Measurements from ENCODE around the gene AKIRIN2.

Gene AKIRIN2

DNA sequence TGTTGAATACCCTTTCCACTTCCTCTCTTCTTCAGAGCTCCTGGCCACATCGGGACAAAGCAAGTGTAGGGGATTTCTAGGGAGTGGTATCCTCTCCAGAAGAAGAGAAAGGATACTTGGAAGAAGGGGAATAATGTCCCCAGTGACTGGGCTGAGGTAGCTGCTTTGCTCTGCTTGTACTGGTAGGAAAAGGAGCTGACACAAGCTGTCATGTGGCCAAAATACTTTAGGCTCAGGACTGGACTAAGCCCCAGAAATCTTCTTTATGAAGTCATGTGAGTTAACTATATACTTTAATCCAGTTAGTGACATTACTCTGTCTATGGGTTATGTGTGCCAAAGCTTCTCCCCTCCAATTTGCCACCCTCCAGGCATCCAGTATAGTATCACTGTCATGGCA is 40.5 kb downstream of the AKIRIN2 start:
- no peak overlapping the region for H3K4me3 ChIP-seq (ENCODE audit: low read length)
- H3K9me3 ChIP-seq (ENCODE audit: insufficient read depth, low read depth, low read length): no peaks in the 10 kb centered on the region
- H3K9ac ChIP-seq (ENCODE audit: low read depth, low read length): no peak overlapping the region
- no peaks in the 10 kb centered on the region for H3K27me3 ChIP-seq (ENCODE audit: insufficient read depth, low read length)
- no peaks in the 10 kb centered on the region for H3K4me1 ChIP-seq (ENCODE audit: insufficient read depth, low read length)
- H3K36me3 ChIP-seq (ENCODE audit: insufficient read depth, low read depth, low read length): peaks cover 81% of the 10 kb centered on the region
- no peak overlapping the region for H3K27ac ChIP-seq (ENCODE audit: low read length)

DNA sequence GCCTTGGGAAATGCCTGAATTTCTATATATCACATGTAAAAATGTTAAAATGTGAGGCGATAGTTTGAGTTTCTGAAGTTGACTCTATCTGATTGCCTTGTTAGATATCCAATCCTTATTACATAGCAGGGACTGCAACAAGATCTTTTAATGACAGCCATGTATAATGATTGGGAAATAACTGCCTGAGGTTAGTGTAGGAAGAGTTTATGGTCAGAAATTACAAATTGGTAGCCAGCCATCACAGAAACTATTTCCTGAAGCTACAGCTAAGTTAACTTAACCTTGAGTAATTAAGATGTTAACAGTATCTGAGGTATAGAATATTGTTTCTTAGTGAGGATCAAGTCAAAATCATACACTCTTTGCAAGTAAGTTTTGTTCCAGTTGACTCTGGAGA is 41.0 kb downstream of the AKIRIN2 start:
- Histone ChIP-seq H3K27me3 (ENCODE audit: insufficient read depth, low read length) (no peaks in the 10 kb centered on the region), H3K36me3 (ENCODE audit: insufficient read depth, low read depth, low read length) (peaks cover 81% of the 10 kb centered on the region), H3K9me3 (ENCODE audit: insufficient read depth, low read depth, low read length) (no peaks in the 10 kb centered on the region), H3K9ac (ENCODE audit: low read depth, low read length) (no peak overlapping the region), H3K4me1 (ENCODE audit: insufficient read depth, low read length) (no peaks in the 10 kb centered on the region), H3K4me3 (ENCODE audit: low read length) (no peak overlapping the region), H3K27ac (ENCODE audit: low read length) (no peak overlapping the region)

DNA sequence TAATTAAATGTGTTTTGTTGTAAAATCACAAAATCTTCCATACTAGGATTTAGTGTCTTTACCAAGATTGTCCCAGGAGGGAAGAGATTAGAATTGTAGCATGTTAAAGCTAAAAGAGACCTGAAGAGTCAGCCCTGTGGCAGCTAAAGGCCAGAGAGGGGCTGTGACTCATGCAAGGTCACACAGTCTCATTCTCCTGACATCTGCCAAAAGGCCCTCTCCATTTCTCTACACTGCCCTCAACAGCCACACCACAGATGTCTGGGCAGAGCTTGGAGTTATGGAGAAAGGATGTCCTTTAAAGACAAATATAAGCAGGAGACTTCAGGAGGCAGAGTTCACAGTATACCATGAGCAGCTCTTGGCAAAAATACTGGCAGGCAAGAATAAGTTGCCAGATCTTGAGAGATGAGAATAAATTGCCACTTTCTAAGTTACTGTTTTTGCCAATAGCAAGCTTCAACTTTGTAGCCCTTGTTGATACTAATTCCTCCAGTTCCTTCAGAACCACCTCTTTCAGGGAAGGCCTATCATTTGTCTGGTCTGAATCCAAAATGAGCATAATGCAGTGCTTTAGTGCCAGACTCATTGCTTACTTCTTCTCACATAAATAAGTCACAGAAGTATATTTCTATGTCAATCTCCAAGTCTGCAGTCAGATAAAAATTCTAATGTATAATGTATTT is 41.7 kb downstream of the AKIRIN2 start:
- Histone ChIP-seq H3K4me3 (ENCODE audit: low read length) (no peak overlapping the region), H3K27me3 (ENCODE audit: insufficient read depth, low read length) (no peaks in the 10 kb centered on the region), H3K9ac (ENCODE audit: low read depth, low read length) (no peak overlapping the region), H3K9me3 (ENCODE audit: insufficient read depth, low read depth, low read length) (no peaks in the 10 kb centered on the region), H3K36me3 (ENCODE audit: insufficient read depth, low read depth, low read length) (peaks cover 80% of the 10 kb centered on the region), H3K4me1 (ENCODE audit: insufficient read depth, low read length) (no peaks in the 10 kb centered on the region), H3K27ac (ENCODE audit: low read length) (no peak overlapping the region)

DNA sequence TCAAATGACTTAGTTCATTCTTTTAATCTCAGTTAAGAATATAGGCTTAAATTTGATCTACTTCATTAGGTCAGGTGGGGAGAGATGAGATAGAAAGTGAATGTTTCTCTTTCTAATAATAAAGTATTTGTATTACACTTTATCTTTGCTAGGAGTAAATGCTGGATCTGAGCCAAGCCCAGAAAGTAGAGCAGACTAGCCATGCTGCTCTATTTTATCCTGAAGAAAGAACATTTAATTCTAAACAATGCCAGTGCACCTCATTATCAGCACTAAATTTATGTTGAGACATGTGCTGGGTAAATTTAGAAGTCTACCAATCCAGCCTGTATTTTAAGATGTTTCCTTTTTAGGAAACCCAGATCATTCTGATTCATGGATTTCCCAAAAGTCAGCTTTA is 43.5 kb downstream of the AKIRIN2 start:
- Histone ChIP-seq H3K27ac (ENCODE audit: low read length) (no peak overlapping the region), H3K9ac (ENCODE audit: low read depth, low read length) (no peak overlapping the region), H3K36me3 (ENCODE audit: insufficient read depth, low read depth, low read length) (peaks cover 74% of the 10 kb centered on the region), H3K4me1 (ENCODE audit: insufficient read depth, low read length) (peaks cover 10% of the 10 kb centered on the region; the same call in 1 of the 2 replicates), H3K9me3 (ENCODE audit: insufficient read depth, low read depth, low read length) (no peaks in the 10 kb centered on the region), H3K27me3 (ENCODE audit: insufficient read depth, low read length) (no peaks in the 10 kb centered on the region), H3K4me3 (ENCODE audit: low read length) (no peak overlapping the region)

DNA sequence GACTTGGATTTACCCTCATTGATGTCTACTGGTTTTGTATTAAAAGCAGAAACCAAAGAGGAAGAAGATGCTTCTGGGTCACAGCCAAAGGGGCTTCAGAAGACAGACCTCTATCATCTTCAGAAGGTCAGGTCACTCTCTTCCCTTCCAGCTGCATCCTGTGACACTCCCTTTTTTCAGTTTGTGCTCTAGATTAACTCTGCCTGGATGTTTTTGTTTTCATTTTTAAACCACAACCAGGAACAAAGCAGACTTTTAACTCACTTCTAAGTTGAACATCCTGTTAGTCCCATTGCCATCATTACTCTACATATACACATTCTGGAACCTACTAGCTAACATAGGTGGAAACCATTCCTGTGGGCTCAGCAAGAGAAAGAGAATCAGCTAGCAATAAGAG is 45.2 kb downstream of the AKIRIN2 start:
- Histone ChIP-seq H3K36me3 (ENCODE audit: insufficient read depth, low read depth, low read length) (peaks cover 61% of the 10 kb centered on the region), H3K4me3 (ENCODE audit: low read length) (no peak overlapping the region), H3K9me3 (ENCODE audit: insufficient read depth, low read depth, low read length) (no peaks in the 10 kb centered on the region), H3K4me1 (ENCODE audit: insufficient read depth, low read length) (peaks cover 24% of the 10 kb centered on the region; the same call in 1 of the 2 replicates), H3K27me3 (ENCODE audit: insufficient read depth, low read length) (no peaks in the 10 kb centered on the region), H3K27ac (ENCODE audit: low read length) (no peak overlapping the region), H3K9ac (ENCODE audit: low read depth, low read length) (no peak overlapping the region)

DNA sequence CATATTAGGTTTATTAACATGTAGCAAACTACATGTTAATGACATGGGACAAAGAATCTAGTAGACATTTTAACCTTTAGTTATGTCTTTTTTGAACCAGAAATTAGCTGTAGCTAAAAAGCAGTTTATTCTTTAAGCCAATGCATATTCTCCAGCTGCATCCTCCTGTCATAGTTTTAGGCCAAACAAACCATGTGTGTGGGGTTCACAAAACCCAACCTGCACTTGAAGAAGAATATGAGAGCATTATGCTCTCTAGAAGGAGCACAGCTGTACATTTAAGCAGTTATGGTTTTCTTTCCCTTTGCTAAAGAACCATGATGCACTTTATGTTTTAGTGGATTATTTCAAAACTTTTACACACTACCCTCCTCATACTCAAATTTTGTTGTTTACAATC is 46.2 kb downstream of the AKIRIN2 start:
- Histone ChIP-seq H3K27me3 (ENCODE audit: insufficient read depth, low read length) (no peaks in the 10 kb centered on the region), H3K4me1 (ENCODE audit: insufficient read depth, low read length) (peaks cover 24% of the 10 kb centered on the region; the same call in 1 of the 2 replicates), H3K4me3 (ENCODE audit: low read length) (no peak overlapping the region), H3K9me3 (ENCODE audit: insufficient read depth, low read depth, low read length) (no peaks in the 10 kb centered on the region), H3K27ac (ENCODE audit: low read length) (no peak overlapping the region), H3K9ac (ENCODE audit: low read depth, low read length) (no peak overlapping the region), H3K36me3 (ENCODE audit: insufficient read depth, low read depth, low read length) (peaks cover 55% of the 10 kb centered on the region)

DNA sequence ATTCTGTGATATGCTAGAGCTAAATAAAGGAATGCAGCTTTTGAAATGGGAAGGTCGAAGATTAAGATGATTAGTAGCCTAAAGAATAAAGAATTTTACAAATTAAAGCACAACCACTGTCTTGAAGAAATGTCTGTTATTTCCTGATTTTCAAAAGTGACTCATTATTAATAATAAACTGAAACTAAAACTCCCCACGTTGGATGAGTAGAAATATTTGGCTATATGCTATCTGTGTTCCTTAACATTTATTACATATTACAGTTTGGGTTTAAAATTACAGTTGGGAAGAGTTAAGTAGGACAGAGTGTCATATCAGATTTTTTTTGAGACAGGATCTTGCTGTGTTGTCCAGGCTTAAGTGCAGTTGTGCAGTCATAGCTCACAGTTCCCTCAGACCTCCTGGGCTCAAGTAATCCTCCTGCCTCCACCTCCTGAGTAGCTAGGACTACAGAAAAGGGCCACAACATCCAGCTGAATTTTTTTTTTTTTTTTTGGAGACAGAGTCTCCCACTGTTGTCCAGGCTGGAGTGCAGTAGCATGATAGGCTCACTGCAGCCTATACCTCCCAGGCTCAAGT is 47.1 kb downstream of the AKIRIN2 start:
- no peak overlapping the region for H3K27ac ChIP-seq (ENCODE audit: low read length)

DNA sequence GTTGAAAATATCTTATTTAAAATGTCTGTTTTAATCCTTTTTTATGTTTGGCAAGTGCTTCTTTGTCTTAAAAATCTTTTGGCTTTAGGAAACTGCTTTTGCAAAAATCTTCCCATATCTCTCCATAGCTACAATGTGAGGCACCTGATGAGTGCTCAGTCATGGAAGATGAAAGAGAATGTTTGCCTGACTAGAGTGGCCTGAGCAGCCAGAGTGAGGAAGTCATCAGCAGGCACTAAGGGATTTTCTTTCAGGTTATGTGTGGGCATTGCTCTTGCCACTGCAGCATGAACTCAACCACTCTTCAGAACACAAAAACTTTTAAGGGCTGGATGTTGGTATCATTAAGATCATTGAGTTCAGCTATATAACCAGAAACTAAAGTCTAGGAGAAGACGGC is 47.9 kb downstream of the AKIRIN2 start:
- H3K27ac ChIP-seq (ENCODE audit: low read length): peak overlapping the region; percentile 27
- no peaks in the 10 kb centered on the region for H3K9me3 ChIP-seq (ENCODE audit: insufficient read depth, low read depth, low read length)
- H3K9ac ChIP-seq (ENCODE audit: low read depth, low read length): peak overlapping the region; percentile 3; the same call in 1 of the 2 replicates
- no peaks in the 10 kb centered on the region for H3K27me3 ChIP-seq (ENCODE audit: insufficient read depth, low read length)
- peaks cover 24% of the 10 kb centered on the region; the same call in 1 of the 2 replicates for H3K4me1 ChIP-seq (ENCODE audit: insufficient read depth, low read length)
- H3K36me3 ChIP-seq (ENCODE audit: insufficient read depth, low read depth, low read length): peaks cover 40% of the 10 kb centered on the region
- H3K4me3 ChIP-seq (ENCODE audit: low read length): peak overlapping the region; percentile 11; the same call in 1 of the 2 replicates

More for the DNA sequence above, 47.1 kb downstream of the AKIRIN2 start:
- no peak overlapping the region for H3K4me3 ChIP-seq (ENCODE audit: low read length)
- peaks cover 47% of the 10 kb centered on the region for H3K36me3 ChIP-seq (ENCODE audit: insufficient read depth, low read depth, low read length)
- H3K9me3 ChIP-seq (ENCODE audit: insufficient read depth, low read depth, low read length): no peaks in the 10 kb centered on the region
- H3K4me1 ChIP-seq (ENCODE audit: insufficient read depth, low read length): peaks cover 24% of the 10 kb centered on the region; the same call in 1 of the 2 replicates
- H3K27me3 ChIP-seq (ENCODE audit: insufficient read depth, low read length): no peaks in the 10 kb centered on the region
- no peak overlapping the region for H3K9ac ChIP-seq (ENCODE audit: low read depth, low read length)

DNA sequence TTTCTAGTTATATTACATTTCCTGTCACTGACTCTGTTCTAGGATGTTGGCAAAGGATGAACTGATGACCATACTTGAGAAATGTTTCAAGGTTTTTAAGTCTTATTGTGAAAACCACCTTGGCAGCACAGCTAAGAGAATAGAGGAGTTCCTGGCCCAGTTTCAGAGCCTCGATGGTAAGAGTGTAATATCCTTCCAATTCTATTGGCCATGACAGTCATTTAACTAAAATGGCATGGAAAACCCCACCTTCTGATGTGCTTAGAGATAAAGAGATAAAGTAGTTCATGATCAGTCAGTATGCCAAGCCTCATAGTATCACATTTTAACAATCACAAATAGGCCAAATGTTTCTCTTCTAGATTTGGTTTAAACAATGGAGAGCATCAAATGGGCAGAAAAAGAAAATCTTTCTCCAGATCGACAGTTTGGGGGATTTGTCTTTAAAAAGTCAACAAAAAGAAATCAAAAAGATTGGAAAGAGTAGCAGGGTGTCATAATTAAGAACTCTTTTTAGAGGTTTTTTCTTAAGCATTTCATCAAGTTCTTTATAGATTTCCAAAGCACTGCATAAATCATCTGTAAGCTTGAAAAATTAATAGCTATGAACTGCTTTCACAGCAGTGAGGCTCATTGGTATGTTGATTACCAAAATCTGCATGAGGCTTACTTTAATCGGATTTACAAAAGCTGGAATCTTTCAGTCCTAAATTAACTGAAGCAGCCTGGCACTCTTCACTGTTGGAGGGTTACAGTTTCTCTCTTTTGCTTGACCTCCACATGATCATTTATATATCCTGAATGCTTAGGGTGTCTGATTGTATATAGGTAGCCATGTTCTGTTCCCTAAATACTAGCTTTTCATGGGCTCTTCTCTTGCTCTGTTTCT is 48.7 kb downstream of the AKIRIN2 start:
- Histone ChIP-seq H3K9ac (ENCODE audit: low read depth, low read length) (peak overlapping the region; percentile 3; the same call in 1 of the 2 replicates), H3K4me1 (ENCODE audit: insufficient read depth, low read length) (peaks cover 24% of the 10 kb centered on the region; the same call in 1 of the 2 replicates), H3K36me3 (ENCODE audit: insufficient read depth, low read depth, low read length) (peaks cover 35% of the 10 kb centered on the region), H3K4me3 (ENCODE audit: low read length) (peak overlapping the region; percentile 11; the same call in 1 of the 2 replicates), H3K27ac (ENCODE audit: low read length) (peak overlapping the region; percentile 27), H3K9me3 (ENCODE audit: insufficient read depth, low read depth, low read length) (no peaks in the 10 kb centered on the region), H3K27me3 (ENCODE audit: insufficient read depth, low read length) (no peaks in the 10 kb centered on the region)

DNA sequence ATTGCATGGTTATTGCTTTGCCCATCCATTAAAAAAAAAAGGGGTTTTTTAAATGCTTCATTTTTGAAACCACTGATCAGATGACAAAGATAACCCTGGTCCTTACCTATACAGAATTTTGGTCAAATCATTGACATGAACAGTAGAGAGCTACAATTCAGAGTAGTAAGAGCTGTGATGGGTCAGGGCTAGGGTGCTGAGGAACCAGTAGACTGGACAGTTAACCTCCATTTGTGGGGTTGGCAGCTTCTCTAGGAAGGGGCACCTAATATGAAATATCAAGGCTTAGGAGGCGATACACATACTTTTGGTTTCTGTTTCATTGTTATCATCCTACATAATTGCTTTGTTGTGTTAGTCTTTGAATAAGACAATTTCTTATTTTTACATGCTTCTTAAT is 57.0 kb downstream of the AKIRIN2 start:
- H3K9ac ChIP-seq (ENCODE audit: low read depth, low read length): no peak overlapping the region
- H3K9me3 ChIP-seq (ENCODE audit: insufficient read depth, low read depth, low read length): no peaks in the 10 kb centered on the region
- H3K4me3 ChIP-seq (ENCODE audit: low read length): no peak overlapping the region
- H3K27me3 ChIP-seq (ENCODE audit: insufficient read depth, low read length): no peaks in the 10 kb centered on the region
- H3K4me1 ChIP-seq (ENCODE audit: insufficient read depth, low read length): peaks cover 5% of the 10 kb centered on the region
- peaks cover 14% of the 10 kb centered on the region for H3K36me3 ChIP-seq (ENCODE audit: insufficient read depth, low read depth, low read length)
- no peak overlapping the region for H3K27ac ChIP-seq (ENCODE audit: low read length)

DNA sequence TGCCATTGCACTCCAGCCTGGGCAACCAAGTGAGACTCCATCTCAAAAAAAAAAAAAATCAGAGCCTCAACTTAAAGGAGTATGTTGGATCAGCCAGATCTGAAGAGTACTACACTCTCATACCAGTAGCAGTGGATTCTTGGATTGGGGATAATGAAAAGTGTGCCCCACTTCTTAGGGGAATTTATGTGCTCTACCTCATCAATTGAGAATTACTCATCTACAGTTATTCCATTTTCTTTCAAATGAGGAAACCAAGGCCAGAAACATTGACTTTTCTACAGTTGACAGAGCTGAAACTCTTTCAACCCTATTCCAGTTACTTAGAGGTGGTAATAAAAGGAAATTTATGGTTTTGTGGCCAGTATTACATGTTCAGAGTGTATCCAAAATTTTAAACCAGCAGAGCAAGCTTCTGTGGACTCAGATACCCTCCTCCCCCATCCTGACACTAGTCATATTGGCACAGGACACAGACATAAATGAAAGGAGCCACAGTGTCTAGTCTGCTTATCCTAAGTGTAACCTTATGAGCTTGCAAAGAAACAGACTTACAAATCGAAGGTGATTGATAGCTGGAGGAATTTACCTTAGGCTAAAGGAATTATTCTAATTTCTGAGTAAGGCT is 60.9 kb downstream of the AKIRIN2 start:
- H3K4me1 ChIP-seq (ENCODE audit: insufficient read depth, low read length): peaks cover 5% of the 10 kb centered on the region
- H3K36me3 ChIP-seq (ENCODE audit: insufficient read depth, low read depth, low read length): peaks cover 47% of the 10 kb centered on the region
- H3K4me3 ChIP-seq (ENCODE audit: low read length): no peak overlapping the region

More for the DNA sequence above, 60.9 kb downstream of the AKIRIN2 start:
- Histone ChIP-seq H3K27me3 (ENCODE audit: insufficient read depth, low read length) (no peaks in the 10 kb centered on the region), H3K9ac (ENCODE audit: low read depth, low read length) (no peak overlapping the region), H3K27ac (ENCODE audit: low read length) (no peak overlapping the region), H3K9me3 (ENCODE audit: insufficient read depth, low read depth, low read length) (no peaks in the 10 kb centered on the region)
